ENCODE measurements around the gene DGKQ.

Gene DGKQ

GRCh38 chr4:973431-974397 lies at the start of gene DGKQ:
Gene DGKQ, minus strand, starts transcription at chr4:973569. Its CDS starts 87 bp downstream, at chr4:973482.
- DNase-seq = peak; percentile 24

- no peak for DNase-seq
Measured at GRCh38 chr4:1022739-1023066, 49.3 kb upstream of the DGKQ start.

- DNase-seq = no peak
Measured at GRCh38 chr4:1022051-1022738, 48.8 kb upstream of the DGKQ start.

GRCh38 chr4:1021386-1022050 lies 48.1 kb upstream of the DGKQ start:
- no peak for DNase-seq

- no peak for DNase-seq
Measured at GRCh38 chr4:1019729-1020470, 46.5 kb upstream of the DGKQ start.

GRCh38 chr4:1019320-1019719 lies 46.0 kb upstream of the DGKQ start:
- DNase-seq = no peak

- no peak for DNase-seq
Measured at GRCh38 chr4:1018147-1019020, 45.0 kb upstream of the DGKQ start.

GRCh38 chr4:1017706-1018105 lies 44.3 kb upstream of the DGKQ start:
- no peak for DNase-seq

GRCh38 chr4:1017211-1017610 lies 43.8 kb upstream of the DGKQ start:
- DNase-seq = no peak

GRCh38 chr4:1015746-1016145 lies 42.4 kb upstream of the DGKQ start:
- no peak for DNase-seq

GRCh38 chr4:1015179-1015578 lies 41.8 kb upstream of the DGKQ start:
- DNase-seq = no peak

- no peak for DNase-seq
Measured at GRCh38 chr4:1014291-1015167, 41.2 kb upstream of the DGKQ start.

GRCh38 chr4:1013225-1014073 lies 40.1 kb upstream of the DGKQ start:
- no peak for DNase-seq

GRCh38 chr4:1012034-1012739 lies 38.8 kb upstream of the DGKQ start:
- DNase-seq = no peak

GRCh38 chr4:1011666-1012033 lies 38.3 kb upstream of the DGKQ start:
- no peak for DNase-seq

GRCh38 chr4:1011022-1011665 lies 37.8 kb upstream of the DGKQ start, which contains the start of gene FGFRL1:
Gene FGFRL1, plus strand, starts transcription at chr4:1011626. Its CDS starts 860 bp downstream, at chr4:1012486.
- DNase-seq = no peak

- DNase-seq = no peak
Measured at GRCh38 chr4:1010395-1011021, 37.1 kb upstream of the DGKQ start.

Measured in NCI-H2171 (cell line).